ENCODE data around the gene EVI5.
A peak's percentile ranks its signal among the peaks of the same experiment; 100 is the strongest.
"Not testable (repeated sequence)": the region's sequence is repeated elsewhere in the genome, so short reads cannot be mapped to it uniquely, and the experiment has no call there.

The EVI5 gene

DNA sequence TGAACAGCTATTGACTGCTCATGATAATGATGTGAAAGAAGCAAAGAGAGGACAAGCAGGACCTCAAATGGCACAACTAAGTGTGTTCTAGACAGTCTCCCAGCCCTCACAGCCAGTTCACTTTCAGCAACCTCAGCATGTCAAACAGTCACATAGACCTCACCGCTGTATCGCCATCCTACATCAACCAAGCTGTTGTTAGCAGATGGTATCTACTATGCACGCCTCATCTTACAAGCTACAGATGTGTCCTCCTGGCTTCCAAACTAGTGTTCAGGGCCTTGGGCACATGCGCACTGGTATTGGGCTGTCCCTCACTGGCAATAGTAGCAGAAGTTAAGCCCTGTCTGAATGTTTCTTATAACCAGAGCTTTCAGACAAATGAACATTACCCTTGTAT lies 28.4 kb downstream of the EVI5 start:
- TF ChIP-seq Cebpa-rat (IDR thresholded peaks at IDR 0.05), result no peak
- no peak overlapping the region for H3K9ac ChIP-seq
- H3K4me1 ChIP-seq, result peaks cover 0 to 17% (median 0%) of the 10 kb centered on the region in 10 experiments; a peak in 3 of 20 replicates

DNA sequence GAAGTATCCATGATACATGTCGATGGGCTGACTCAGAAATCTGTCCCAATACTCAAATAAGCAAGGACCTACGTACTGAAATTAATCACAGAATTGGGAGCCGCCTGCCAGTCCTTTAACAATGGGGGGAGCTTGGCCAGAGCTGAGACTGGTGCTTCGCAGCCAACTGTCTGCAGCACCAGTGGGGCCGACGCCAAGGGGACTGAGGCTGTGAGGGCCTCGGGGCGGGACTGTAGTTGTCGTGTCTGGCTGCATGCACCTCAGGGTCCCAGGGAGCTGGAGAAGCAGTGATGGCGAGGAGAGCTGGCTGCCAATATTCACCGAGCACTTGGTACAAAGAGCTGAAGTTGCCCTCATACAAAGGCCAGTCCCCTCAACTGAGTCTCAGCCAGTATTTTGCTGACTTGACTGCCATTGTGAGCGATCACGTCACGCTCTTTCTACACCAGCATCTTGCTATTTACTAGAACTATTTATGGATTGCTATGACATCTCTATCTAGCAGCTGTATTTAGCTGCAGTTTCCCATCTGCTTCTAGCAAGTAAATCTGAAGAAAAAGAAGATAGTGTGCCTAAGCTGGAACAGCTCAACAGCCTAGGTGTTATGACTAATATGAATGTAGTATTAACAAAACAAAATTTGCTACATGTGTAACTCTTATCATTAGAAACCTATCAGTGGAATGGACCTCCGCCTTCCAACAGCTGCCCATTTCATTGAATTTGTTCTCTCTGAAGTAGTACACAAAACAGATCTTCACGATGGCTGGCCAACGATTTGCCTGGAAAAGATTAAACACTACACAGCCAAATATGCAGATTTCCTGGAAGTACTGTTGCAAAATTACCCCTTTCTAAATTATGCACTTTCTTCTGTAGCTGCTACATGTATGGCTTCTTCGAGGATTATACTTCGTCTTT lies 29.1 kb downstream of the EVI5 start:
- H3K36me3 ChIP-seq, result peaks cover 0 to 35% (median 9%) of the 10 kb centered on the region in 11 experiments; a peak in 9 of 22 replicates
- H3K27ac ChIP-seq, result no peak overlapping the region
- no peak for TF ChIP-seq Cebpa-rat (IDR thresholded peaks at IDR 0.05)
- H3K4me3 ChIP-seq, result no peak overlapping the region
- H3K9ac ChIP-seq, result no peak overlapping the region
- H3K9me3 ChIP-seq (replicated peaks in 1 of 11), result peaks cover 0 to 22% (median 8%) of the 10 kb centered on the region in 11 experiments; a peak in 12 of 22 replicates
- H3K4me2 ChIP-seq, result no peak overlapping the region
- H3K4me1 ChIP-seq, result peaks cover 0 to 17% (median 0%) of the 10 kb centered on the region in 10 experiments; a peak in 3 of 20 replicates
- peaks cover 0 to 90% (median 0%) of the 10 kb centered on the region in 11 experiments; a peak in 8 of 22 replicates for H4K20me1 ChIP-seq
- H3K27me3 ChIP-seq, result no peaks in the 10 kb centered on the region

More for the DNA sequence above, 28.4 kb downstream of the EVI5 start:
- peaks cover 0 to 35% (median 9%) of the 10 kb centered on the region in 11 experiments; a peak in 9 of 22 replicates for H3K36me3 ChIP-seq
- H3K27me3 ChIP-seq, result no peaks in the 10 kb centered on the region
- H3K4me2 ChIP-seq, result no peak overlapping the region
- no peak overlapping the region for H3K27ac ChIP-seq
- no peak overlapping the region for H3K4me3 ChIP-seq
- H4K20me1 ChIP-seq, result peaks cover 0 to 90% (median 0%) of the 10 kb centered on the region in 11 experiments; a peak in 10 of 22 replicates
- H3K9me3 ChIP-seq (replicated peaks in 1 of 11), result peaks cover 0 to 22% (median 8%) of the 10 kb centered on the region in 11 experiments; a peak in 12 of 22 replicates

GRCh38 chr1:92754719-92755050 lies 30.2 kb downstream of the EVI5 start:
- no peak for TF ChIP-seq Cebpa-rat (IDR thresholded peaks at IDR 0.05)
- Histone ChIP-seq H3K9me3 (replicated peaks in 1 of 11) (peaks cover 0 to 22% (median 8%) of the 10 kb centered on the region in 11 experiments; a peak in 12 of 22 replicates), H3K4me2 (no peak overlapping the region), H3K4me1 (peaks cover 0 to 10% (median 0%) of the 10 kb centered on the region in 10 experiments; a peak in 3 of 20 replicates), H4K20me1 (peaks cover 0 to 91% (median 0%) of the 10 kb centered on the region in 11 experiments; a peak in 8 of 22 replicates), H3K9ac (no peak overlapping the region), H3K4me3 (no peak overlapping the region), H3K27ac (no peak overlapping the region), H3K27me3 (no peaks in the 10 kb centered on the region), H3K36me3 (peaks cover 0 to 35% (median 9%) of the 10 kb centered on the region in 11 experiments; a peak in 9 of 22 replicates)

- Histone ChIP-seq H3K4me3 (no peak overlapping the region), H4K20me1 (peaks cover 0 to 91% (median under 1%) of the 10 kb centered on the region in 11 experiments; a peak in 9 of 22 replicates), H3K4me2 (no peak overlapping the region), H3K4me1 (peaks cover 0 to 5% (median 0%) of the 10 kb centered on the region in 10 experiments; a peak in 3 of 20 replicates), H3K27ac (no peak overlapping the region), H3K36me3 (peaks cover 0 to 35% (median 9%) of the 10 kb centered on the region in 11 experiments; a peak in 9 of 22 replicates), H3K9me3 (replicated peaks in 1 of 11) (peaks cover 0 to 22% (median 8%) of the 10 kb centered on the region in 11 experiments; a peak in 12 of 22 replicates), H3K9ac (no peak overlapping the region), H3K27me3 (no peaks in the 10 kb centered on the region)
- TF ChIP-seq Cebpa-rat (IDR thresholded peaks at IDR 0.05), result no peak
These were observed 30.7 kb downstream of the EVI5 start for GRCh38 chr1:92754000-92754718.

DNA sequence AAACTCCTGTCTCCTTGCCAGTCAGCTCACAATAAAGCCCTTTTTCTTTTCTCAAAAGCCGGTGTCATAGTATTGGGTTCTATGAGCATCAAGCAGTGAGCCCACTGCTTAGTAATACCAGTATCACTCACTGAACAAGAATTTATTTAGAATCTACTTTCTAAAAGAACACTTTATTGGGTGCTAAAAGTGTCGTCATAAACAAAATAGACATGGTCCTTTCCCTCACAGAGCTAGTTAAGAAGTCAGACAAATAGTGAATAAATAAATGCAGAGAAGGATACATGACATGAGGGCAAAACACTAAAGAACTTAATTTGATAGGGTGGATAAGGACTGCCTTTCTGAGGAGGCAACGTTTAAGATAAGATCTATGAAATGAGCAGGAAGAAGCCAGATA lies 32.2 kb downstream of the EVI5 start:
- Histone ChIP-seq H3K4me3 (no peak overlapping the region), H4K20me1 (peaks cover 0 to 91% (median 11%) of the 10 kb centered on the region in 11 experiments; a peak in 11 of 22 replicates), H3K4me2 (no peak overlapping the region), H3K27ac (no peak overlapping the region), H3K36me3 (peaks cover 0 to 30% (median 9%) of the 10 kb centered on the region in 11 experiments; a peak in 9 of 22 replicates), H3K27me3 (no peaks in the 10 kb centered on the region), H3K4me1 (peaks cover 0 to 8% (median 0%) of the 10 kb centered on the region in 10 experiments; a peak in 3 of 20 replicates), H3K9me3 (replicated peaks in 1 of 11) (peaks cover 0 to 22% (median 8%) of the 10 kb centered on the region in 11 experiments; a peak in 12 of 22 replicates), H3K9ac (no peak overlapping the region)
- no peak for TF ChIP-seq Cebpa-rat (IDR thresholded peaks at IDR 0.05)

GRCh38 chr1:92749024-92749634 lies 35.8 kb downstream of the EVI5 start:
- H3K9me3 ChIP-seq (replicated peaks in 1 of 11), result peaks cover 0 to under 1% (median 0%) of the 10 kb centered on the region in 11 experiments; a peak in 2 of 22 replicates
- no peak overlapping the region for H3K9ac ChIP-seq
- H3K27ac ChIP-seq, result no peak overlapping the region
- H3K27me3 ChIP-seq, result no peaks in the 10 kb centered on the region
- H3K4me3 ChIP-seq, result no peak overlapping the region
- no peak for TF ChIP-seq Cebpa-rat (IDR thresholded peaks at IDR 0.05)
- peaks cover 0 to 98% (median 14%) of the 10 kb centered on the region in 11 experiments; a peak in 12 of 22 replicates for H4K20me1 ChIP-seq
- peaks cover 0 to 22% (median 0%) of the 10 kb centered on the region in 11 experiments; a peak in 4 of 22 replicates for H3K36me3 ChIP-seq
- H3K4me1 ChIP-seq, result peaks cover 0 to 12% (median 0%) of the 10 kb centered on the region in 10 experiments; a peak in 3 of 20 replicates
- no peak overlapping the region for H3K4me2 ChIP-seq

DNA sequence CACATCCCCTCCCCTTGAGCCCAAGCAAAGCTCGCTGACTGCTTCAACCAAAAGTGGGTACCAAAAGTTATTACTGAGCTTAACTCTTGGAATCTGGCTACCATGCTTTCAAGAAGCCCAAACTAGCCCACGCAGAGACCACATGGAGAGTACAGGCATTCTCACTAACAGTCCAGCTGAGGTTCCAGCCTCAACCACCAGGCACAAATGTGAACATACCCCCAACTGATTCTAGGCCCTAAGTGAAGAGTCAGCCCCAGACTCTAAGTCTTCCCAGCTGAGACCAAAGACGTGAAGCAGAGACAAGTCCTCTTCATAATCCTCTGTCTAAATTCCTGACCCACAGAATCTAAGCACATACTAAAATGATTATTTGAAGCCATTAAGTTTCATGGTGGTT lies 36.8 kb downstream of the EVI5 start:
- Histone ChIP-seq H3K4me1 (peaks cover 0 to 22% (median 4%) of the 10 kb centered on the region in 10 experiments; a peak in 14 of 20 replicates), H3K9ac (no peak overlapping the region), H3K4me2 (peak overlapping the region in 2 of 11 experiments; percentile 5 to 56; a peak in 3 of 22 replicates)

DNA sequence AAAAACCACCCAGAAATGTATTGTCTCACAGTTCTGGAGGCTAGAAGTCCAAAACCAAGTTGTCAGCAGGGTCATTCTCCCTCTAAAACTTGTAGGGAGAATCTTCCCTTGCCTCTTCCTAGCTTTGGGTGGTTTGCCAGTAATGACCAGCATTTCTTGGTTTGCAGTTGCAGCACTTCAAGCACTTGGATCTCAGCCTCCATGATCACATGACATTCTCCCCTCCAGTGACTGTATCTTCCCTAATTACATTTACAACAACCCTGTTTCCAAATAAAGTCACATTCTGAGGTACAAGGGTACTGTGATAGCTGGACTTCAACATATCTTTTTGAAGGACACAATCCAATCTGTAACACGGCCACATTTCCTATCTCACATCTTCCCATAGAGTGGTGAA lies 37.2 kb downstream of the EVI5 start:
- Histone ChIP-seq H3K9ac (no peak overlapping the region), H4K20me1 (peaks cover 0 to 88% (median 15%) of the 10 kb centered on the region in 11 experiments; a peak in 12 of 22 replicates), H3K4me2 (peak overlapping the region in 2 of 11 experiments; percentile 5 to 56; a peak in 3 of 22 replicates), H3K4me3 (no peak overlapping the region), H3K36me3 (peaks cover 0 to 20% (median 0%) of the 10 kb centered on the region in 11 experiments; a peak in 4 of 22 replicates), H3K27me3 (no peaks in the 10 kb centered on the region), H3K9me3 (replicated peaks in 1 of 11) (peaks cover 0 to 4% (median 0%) of the 10 kb centered on the region in 11 experiments; a peak in 4 of 22 replicates), H3K4me1 (peaks cover 0 to 26% (median 8%) of the 10 kb centered on the region in 10 experiments; a peak in 14 of 20 replicates), H3K27ac (no peak overlapping the region)
- no peak for TF ChIP-seq Cebpa-rat (IDR thresholded peaks at IDR 0.05)

More for the DNA sequence above, 36.8 kb downstream of the EVI5 start:
- Histone ChIP-seq H3K4me3 (no peak overlapping the region), H3K36me3 (peaks cover 0 to 20% (median 0%) of the 10 kb centered on the region in 11 experiments; a peak in 4 of 22 replicates), H3K9me3 (replicated peaks in 1 of 11) (peaks cover 0 to under 1% (median 0%) of the 10 kb centered on the region in 11 experiments; a peak in 3 of 22 replicates), H3K27me3 (no peaks in the 10 kb centered on the region), H4K20me1 (peaks cover 0 to 89% (median 14%) of the 10 kb centered on the region in 11 experiments; a peak in 12 of 22 replicates), H3K27ac (no peak overlapping the region)
- TF ChIP-seq Cebpa-rat (IDR thresholded peaks at IDR 0.05), result no peak

- Histone ChIP-seq H3K4me1 (peaks cover 0 to 27% (median 8%) of the 10 kb centered on the region in 10 experiments; a peak in 14 of 20 replicates), H4K20me1 (peaks cover 0 to 88% (median 8%) of the 10 kb centered on the region in 11 experiments; a peak in 12 of 22 replicates), H3K36me3 (peaks cover 0 to 20% (median 0%) of the 10 kb centered on the region in 11 experiments; a peak in 4 of 22 replicates)
- not testable (repeated sequence) for H3K27ac ChIP-seq; H3K27me3 ChIP-seq; H3K4me2 ChIP-seq; H3K4me3 ChIP-seq; H3K9ac ChIP-seq; H3K9me3 ChIP-seq (replicated peaks in 1 of 11)
These were observed 38.7 kb downstream of the EVI5 start for GRCh38 chr1:92746255-92746654.

All from BLaER1 treated with 17β-estradiol and CSF1 and Interleukin-3, amounts not matched to agents 10 nM and 100 nM (cell line).